CD14-positive monocyte (primary cell): ENCODE measurements around the gene WHRN. TPM values are rescaled to one million over a fixed set of nuclear protein-coding genes. Genes with fewer than 3 reads are reported as not detected.

ENCODE experiments used
- DNase-seq, 3 donors: peaks; one replicate each; pipeline ENCODE4 v3.0.0-alpha.2; 2011 to 2022
- H2AFZ ChIP-seq: 2 replicates; pipeline ENCODE4 v1.6.0; 2012; ENCODE audit warnings: mild to moderate bottlenecking, low read depth, low read length, inconsistent platforms; ENCODE audit not compliant: insufficient read depth, poor library complexity, severe bottlenecking
- H3K27ac ChIP-seq, 2 donors: 1 replicate in 1 of 2; 2 replicates in 1 of 2; pipeline ENCODE4 v1.5.1; 2012 to 2013; ENCODE audit warnings: low read length in 2 of 2, control low read depth in 1 of 2, inconsistent platforms in 1 of 2, low read depth in 1 of 2, mild to moderate bottlenecking in 1 of 2
- H3K27me3 ChIP-seq, 2 donors: one replicate each; pipeline versions ENCODE4 v1.6.0 to v1.6.1; 2011 to 2013; ENCODE audit warnings: low read length in 2 of 2; ENCODE audit not compliant: control insufficient read depth in 2 of 2, insufficient read depth in 2 of 2
- H3K36me3 ChIP-seq, 2 donors: replicated peaks in 1 of 2; 1 replicate in 1 of 2; 2 replicates in 1 of 2; pipeline versions ENCODE4 v1.5.1 to v1.6.1; 2012 to 2013; ENCODE audit warnings: low read length in 2 of 2, control low read depth in 1 of 2, inconsistent platforms in 1 of 2, mild to moderate bottlenecking in 1 of 2; ENCODE audit not compliant: insufficient read depth in 2 of 2, control insufficient read depth in 1 of 2
- H3K4me1 ChIP-seq, 2 donors: 1 replicate in 1 of 2; 2 replicates in 1 of 2; pipeline versions ENCODE4 v1.5.1 to v1.6.1; 2012 to 2013; ENCODE audit warnings: low read length in 2 of 2, control low read depth in 1 of 2, inconsistent platforms in 1 of 2, mild to moderate bottlenecking in 1 of 2, moderate library complexity in 1 of 2; ENCODE audit not compliant: insufficient read depth in 2 of 2, control insufficient read depth in 1 of 2
- H3K4me2 ChIP-seq: replicated peaks from 2 replicates; pipeline ENCODE3; 2012; ENCODE audit warnings: low read length, moderate library complexity, mild to moderate bottlenecking; ENCODE audit not compliant: poor library complexity, severe bottlenecking; ENCODE audit errors: extremely low read depth
- H3K4me3 ChIP-seq, 3 experiments: fragments of 200-600 bp in 1 of 3; sonication (generic) in 1 of 3; replicated peaks in 1 of 3; 1 replicate in 2 of 3; 2 replicates in 1 of 3; pipeline ENCODE4 v1.5.1; 2011 to 2013; ENCODE audit warnings: low read length in 3 of 3, mild to moderate bottlenecking in 3 of 3, control low read depth in 2 of 3, low read depth in 2 of 3, inconsistent platforms in 1 of 3, moderate library complexity in 1 of 3
- H3K79me2 ChIP-seq: 2 replicates; pipeline ENCODE4 v1.6.0; 2012; ENCODE audit warnings: mild to moderate bottlenecking, control low read depth, inconsistent platforms, low read length, moderate library complexity; ENCODE audit not compliant: insufficient read depth
- H3K9ac ChIP-seq: 2 replicates; pipeline ENCODE4 v1.6.0; 2017; ENCODE audit warnings: low read length, mild to moderate bottlenecking; ENCODE audit not compliant: insufficient read depth, poor library complexity, severe bottlenecking
- H3K9me3 ChIP-seq, 2 donors: replicated peaks in 1 of 2; 1 replicate in 1 of 2; 2 replicates in 1 of 2; pipeline versions ENCODE4 v1.5.1 to v1.6.1; 2012 to 2013; ENCODE audit warnings: low read length in 2 of 2, control low read depth in 1 of 2; ENCODE audit not compliant: control insufficient read depth in 1 of 2, insufficient read depth in 1 of 2
- H4K20me1 ChIP-seq: 2 replicates; pipeline ENCODE4 v1.6.0; 2012; ENCODE audit warnings: mild to moderate bottlenecking, low read length, control low read depth, moderate library complexity; ENCODE audit not compliant: insufficient read depth
- H3K27ac Mint-ChIP-seq, 7 donors: one replicate each; pipeline ENCODE4 v1.8.0; 2020; ENCODE audit warnings: mild to moderate bottlenecking in 7 of 7, mixed read lengths in 7 of 7, moderate library complexity in 6 of 7, inconsistent platforms in 2 of 7
- H3K27me3 Mint-ChIP-seq, 3 donors: one replicate each; pipeline ENCODE4 v1.8.0; 2021 to 2022; ENCODE audit warnings: low read depth in 3 of 3, mild to moderate bottlenecking in 3 of 3, mixed read lengths in 3 of 3, moderate library complexity in 3 of 3, inconsistent platforms in 1 of 3
- H3K36me3 Mint-ChIP-seq, 2 donors: one replicate each; pipeline ENCODE4 v1.8.0; 2020; ENCODE audit warnings: mixed read lengths in 2 of 2, inconsistent platforms in 1 of 2, mild to moderate bottlenecking in 1 of 2
- H3K4me1 Mint-ChIP-seq: one replicate; pipeline ENCODE4 v1.8.0; 2020; ENCODE audit warnings: mild to moderate bottlenecking, mixed read lengths
- H3K4me3 Mint-ChIP-seq, 2 donors: one replicate each; pipeline ENCODE4 v1.8.0; 2020; ENCODE audit warnings: mild to moderate bottlenecking in 2 of 2, mixed read lengths in 2 of 2, moderate library complexity in 1 of 2
- H3K9me3 Mint-ChIP-seq, 7 donors: one replicate each; pipeline ENCODE4 v1.8.0; 2020 to 2022; ENCODE audit warnings: mixed read lengths in 7 of 7, mild to moderate bottlenecking in 6 of 7, moderate library complexity in 6 of 7, inconsistent platforms in 2 of 7
- CTCF ChIP-seq: fragments of 200-600 bp; IDR thresholded peaks from one replicate; pipeline ENCODE4 v1.8.0; 2022; ENCODE audit warnings: antibody characterized with exemption, mild to moderate bottlenecking
- WGBS: methylation state at CpG from one replicate; pipeline ENCODE4 v1.1.5; 2013; ENCODE audit warnings: missing lambda C conversion rate; ENCODE audit not compliant: insufficient coverage; 5-methylcytosine and 5-hydroxymethylcytosine counted together
- intact Hi-C, 2 donors: fragments of 100-400 bp; cut with micrococcal nuclease; formaldehyde crosslinking; loops; one replicate each; pipeline versions ENCODE4 v1.15.0 to v1.15.1; 2023
- polyA plus RNA-seq, 3 donors: library from polyadenylated mRNA; depleted of rRNA in 1 of 3; unstranded in 2 of 3; stranded (reverse) in 1 of 3; fragments of 300-500 nt in 2 of 3; fragments of >200 nt in 1 of 3; fragmentation: Illumina TruSeq in 2 of 3; gene quantifications; 1 replicate in 2 of 3; 2 replicates in 1 of 3; pipeline ENCODE4 v1.2.3, GENCODE V29; 2012 to 2021

The WHRN gene
- polyA plus RNA-seq, 3 donors = 0.13 to 0.59 (median 0.30) TPM

- peaks cover 0 to 11% of the 10 kb centered on the region in 2 donors for H3K4me1 ChIP-seq
- no peaks in the 10 kb centered on the region for H4K20me1 ChIP-seq
- Mint-ChIP-seq H3K9me3 (no peaks in the 10 kb centered on the region), H3K27ac (peak overlapping the region in 1 of 7 donors; percentile 60), H3K4me3 (no peak overlapping the region), H3K27me3 (peaks cover 0 to 4% (median 1%) of the 10 kb centered on the region in 3 donors), H3K36me3 (no peaks in the 10 kb centered on the region), H3K4me1 (peaks cover 10% of the 10 kb centered on the region)
- no peak for DNase-seq
- H3K27ac ChIP-seq = no peak overlapping the region
- H3K9ac ChIP-seq = no peak overlapping the region
- no peaks in the 10 kb centered on the region for H3K79me2 ChIP-seq
- no peak for TF ChIP-seq CTCF
- H3K4me2 ChIP-seq = no peak overlapping the region
- H3K27me3 ChIP-seq = no peaks in the 10 kb centered on the region
- no peaks in the 10 kb centered on the region for H3K36me3 ChIP-seq
- 100% methylated on average over 1 of the region's 2 CpGs for whole genome bisulfite sequencing
- no peak overlapping the region for H3K4me3 ChIP-seq
- no peaks in the 10 kb centered on the region for H3K9me3 ChIP-seq
- intact Hi-C loops = loop anchor here in 1 of 2 donors (2.0 to 10.0 kb wide), 2 partner anchors 80 to 248 kb away; no protein-coding TSS in a partner anchor
- no peak overlapping the region for H2AFZ ChIP-seq
Measured at GRCh38 chr9:114404531-114404930, 100.7 kb downstream of the WHRN start.

- no peak for DNase-seq
- Histone ChIP-seq H2AFZ (no peak overlapping the region), H3K9me3 (no peaks in the 10 kb centered on the region), H3K27ac (no peak overlapping the region), H3K9ac (no peak overlapping the region), H3K27me3 (no peaks in the 10 kb centered on the region), H3K4me3 (no peak overlapping the region), H4K20me1 (no peaks in the 10 kb centered on the region), H3K4me2 (no peak overlapping the region), H3K79me2 (no peaks in the 10 kb centered on the region), H3K36me3 (no peaks in the 10 kb centered on the region), H3K4me1 (peaks cover 7 to 13% of the 10 kb centered on the region in 2 donors)
- Mint-ChIP-seq H3K27ac (no peak overlapping the region), H3K36me3 (no peaks in the 10 kb centered on the region), H3K9me3 (no peaks in the 10 kb centered on the region), H3K27me3 (peaks cover 1 to 4% (median 2%) of the 10 kb centered on the region in 3 donors), H3K4me3 (no peak overlapping the region), H3K4me1 (peaks cover 10% of the 10 kb centered on the region)
- no peak for TF ChIP-seq CTCF
- intact Hi-C loops = loop anchor here in 1 of 2 donors (10.0 kb wide), 1 partner anchor 82 kb away; no protein-coding TSS in a partner anchor
- 95% methylated on average over 16 of the region's 16 CpGs for WGBS
Measured at GRCh38 chr9:114403153-114403756, 102.0 kb downstream of the WHRN start.
